ENCODE results near the gene MOBP.

GRCh38 chr3:39491014-39491413 lies 23.5 kb downstream of the MOBP start:
- TF ChIP-seq CTCF (IDR thresholded peaks at IDR 0.05) = no peak
- no peak for TF ChIP-seq POLR2A (IDR thresholded peaks at IDR 0.05)

Measured in adrenal gland (tissue), 5 donors.